Endodermal cell (in vitro differentiated cells): ENCODE data around the gene TMIGD1. TPM values are rescaled to one million over a fixed set of nuclear protein-coding genes. Genes with fewer than 3 reads are reported as not detected.

ENCODE experiments used
- DNase-seq: peaks from one replicate; pipeline ENCODE4 v3.0.0-alpha.2; 2017
- H3K27ac ChIP-seq: 2 replicates; pipeline ENCODE4 v1.5.1; 2013; ENCODE audit warnings: mild to moderate bottlenecking, low read depth, low read length, moderate library complexity
- H3K27me3 ChIP-seq: 2 replicates; pipeline ENCODE4 v1.6.1; 2013; ENCODE audit warnings: mild to moderate bottlenecking, low read length, moderate library complexity; ENCODE audit not compliant: insufficient read depth, control insufficient read depth, poor library complexity, severe bottlenecking
- H3K36me3 ChIP-seq: 2 replicates; pipeline ENCODE4 v1.7.0; 2013; ENCODE audit warnings: mild to moderate bottlenecking, low read length, moderate library complexity; ENCODE audit not compliant: control insufficient read depth, insufficient read depth
- H3K4me1 ChIP-seq: one replicate; pipeline ENCODE4 v1.7.0; 2013; ENCODE audit warnings: low read length; ENCODE audit not compliant: control insufficient read depth, insufficient read depth
- H3K4me3 ChIP-seq: 2 replicates; pipeline ENCODE4 v1.5.1; 2013; ENCODE audit warnings: mild to moderate bottlenecking, low read length, moderate library complexity
- H3K9ac ChIP-seq: 2 replicates; pipeline ENCODE4 v1.6.1; 2013; ENCODE audit warnings: mild to moderate bottlenecking, low read length, moderate library complexity; ENCODE audit not compliant: poor library complexity, severe bottlenecking; ENCODE audit errors: extremely low read depth
- H3K9me3 ChIP-seq: 2 replicates; pipeline ENCODE4 v1.6.1; 2013; ENCODE audit warnings: mild to moderate bottlenecking, low read length, moderate library complexity; ENCODE audit not compliant: control insufficient read depth
- H3K27ac Mint-ChIP-seq: 2 replicates; pipeline ENCODE4 v1.8.0; 2020; ENCODE audit warnings: mixed read lengths
- H3K27me3 Mint-ChIP-seq: 2 replicates; pipeline ENCODE4 v1.8.0; 2021; ENCODE audit warnings: mild to moderate bottlenecking, mixed read lengths; ENCODE audit not compliant: insufficient read depth
- H3K36me3 Mint-ChIP-seq: 2 replicates; pipeline ENCODE4 v1.8.0; 2020; ENCODE audit warnings: low read depth, mixed read lengths
- H3K4me1 Mint-ChIP-seq: 2 replicates; pipeline ENCODE4 v1.8.0; 2020; ENCODE audit warnings: mixed read lengths
- H3K4me3 Mint-ChIP-seq: 2 replicates; pipeline ENCODE4 v1.8.0; 2020; ENCODE audit warnings: mild to moderate bottlenecking, moderate library complexity, mixed read lengths
- H3K9me3 Mint-ChIP-seq: 2 replicates; pipeline ENCODE4 v1.8.0; 2020; ENCODE audit warnings: mild to moderate bottlenecking, mixed read lengths
- CTCF ChIP-seq: fragments of 200-600 bp; sonication (generic); conservative IDR thresholded peaks from 2 replicates; pipeline ENCODE4 v1.5.0; 2021; ENCODE audit warnings: antibody characterized with exemption, mild to moderate bottlenecking
- WGBS, 2 experiments: methylation state at CpG; one replicate each; pipeline versions ENCODE4 v1.1.5 to v1.1.7; 2013; ENCODE audit warnings: missing lambda C conversion rate in 2 of 2, mixed read lengths in 1 of 2; ENCODE audit not compliant: insufficient coverage in 1 of 2, insufficient read length in 1 of 2; 5-methylcytosine and 5-hydroxymethylcytosine counted together
- total RNA-seq, 2 donors: library from RNA; stranded (reverse); fragmentation: NEBNext Ultra II Directional in 1 of 2; extraction: Animal tissue kit (Norgen Biotek cat#: 25700) in 1 of 2; gene quantifications; 2 replicates in 1 of 2; 3 replicates in 1 of 2; pipeline ENCODE4 v1.2.1, GENCODE V29; 2021

Gene TMIGD1
- total RNA-seq, 2 donors from 2014 or later = not detected

DNA sequence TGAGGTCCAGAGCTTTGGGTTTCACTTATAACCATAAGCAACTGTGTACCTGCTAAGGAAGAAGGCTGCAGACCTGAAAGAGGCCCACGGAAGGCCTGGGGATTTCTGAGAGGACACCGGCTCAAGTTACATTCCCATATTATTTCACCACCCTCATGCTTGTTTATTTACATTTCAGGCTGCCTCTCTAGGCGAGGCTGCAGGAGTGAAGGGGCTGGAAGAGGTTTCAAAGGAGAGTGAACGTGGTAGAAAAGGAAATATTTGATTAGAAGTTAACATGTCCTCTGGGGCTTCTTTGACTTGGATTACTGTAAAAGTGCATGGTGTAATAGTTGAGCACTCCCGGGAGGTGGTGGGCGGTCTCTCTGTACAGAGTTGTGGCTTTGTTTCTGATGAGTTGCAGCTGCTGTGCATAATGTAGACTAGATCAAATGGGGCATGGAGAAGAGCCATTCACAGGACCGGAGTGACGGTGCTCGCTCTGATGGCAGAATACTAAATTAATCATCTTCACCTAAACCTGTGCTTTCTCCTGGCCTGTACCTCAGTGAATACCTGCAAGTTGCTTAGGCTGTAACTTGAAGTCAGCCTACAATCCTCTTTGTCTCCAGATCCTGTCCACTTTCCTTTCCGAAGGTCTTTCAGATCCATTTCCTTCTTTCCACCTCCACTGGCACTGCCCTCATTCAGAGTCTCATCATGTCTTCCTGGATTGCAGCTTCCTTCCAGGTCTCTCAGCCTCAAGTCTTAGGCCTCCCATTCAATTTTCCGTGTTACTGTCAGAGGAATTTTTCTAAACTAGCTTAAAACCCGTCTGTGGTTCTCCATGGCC, 43.0 kb upstream of the TMIGD1 start:
- TF ChIP-seq CTCF = no peak
- H3K4me1 ChIP-seq = peaks cover 8% of the 10 kb centered on the region
- H3K4me1 Mint-ChIP-seq = peaks cover 29% of the 10 kb centered on the region
- H3K27me3 ChIP-seq = peaks cover 7% of the 10 kb centered on the region
- H3K9me3 ChIP-seq = no peaks in the 10 kb centered on the region
- H3K9ac ChIP-seq = no peak overlapping the region
- no peak for DNase-seq
- H3K27me3 Mint-ChIP-seq = peaks cover 15% of the 10 kb centered on the region
- no peak overlapping the region for H3K4me3 Mint-ChIP-seq
- H3K36me3 Mint-ChIP-seq = no peaks in the 10 kb centered on the region
- H3K4me3 ChIP-seq = no peak overlapping the region
- H3K27ac ChIP-seq = no peak overlapping the region
- 75 to 82% methylated on average over 8 to 12 of the region's 12 CpGs for WGBS, 2 experiments
- H3K9me3 Mint-ChIP-seq = no peaks in the 10 kb centered on the region
- H3K36me3 ChIP-seq = no peaks in the 10 kb centered on the region
- no peak overlapping the region for H3K27ac Mint-ChIP-seq

- Mint-ChIP-seq H3K36me3 (no peaks in the 10 kb centered on the region), H3K27me3 (peaks cover 15% of the 10 kb centered on the region), H3K9me3 (no peaks in the 10 kb centered on the region), H3K4me3 (no peak overlapping the region), H3K4me1 (peaks cover 22% of the 10 kb centered on the region), H3K27ac (no peak overlapping the region)
- no peak overlapping the region for H3K4me3 ChIP-seq
- no peaks in the 10 kb centered on the region for H3K9me3 ChIP-seq
- H3K36me3 ChIP-seq = no peaks in the 10 kb centered on the region
- no peak overlapping the region for H3K9ac ChIP-seq
- 94% methylated on average over 1 of the region's 1 CpG; no CpG with 5 or more reads in 1 of the 2 experiments for WGBS, 2 experiments
- TF ChIP-seq CTCF = no peak
- no peak for DNase-seq
- H3K27me3 ChIP-seq = peaks cover 7% of the 10 kb centered on the region
- H3K27ac ChIP-seq = no peak overlapping the region
- H3K4me1 ChIP-seq = peaks cover 5% of the 10 kb centered on the region
Measured at GRCh38 chr17:30375661-30376060, 41.8 kb upstream of the TMIGD1 start.

GRCh38 chr17:30372755-30373154, 38.9 kb upstream of the TMIGD1 start:
- no peaks in the 10 kb centered on the region for H3K36me3 Mint-ChIP-seq
- peaks cover 26% of the 10 kb centered on the region for H3K4me1 Mint-ChIP-seq
- no peaks in the 10 kb centered on the region for H3K9me3 Mint-ChIP-seq
- Histone ChIP-seq H3K9ac (no peak overlapping the region), H3K36me3 (no peaks in the 10 kb centered on the region), H3K27ac (no peak overlapping the region), H3K9me3 (no peaks in the 10 kb centered on the region), H3K4me3 (no peak overlapping the region), H3K27me3 (peaks cover 3% of the 10 kb centered on the region), H3K4me1 (peaks cover 5% of the 10 kb centered on the region)
- no peak overlapping the region for H3K27ac Mint-ChIP-seq
- no peak for DNase-seq
- no peak overlapping the region for H3K4me3 Mint-ChIP-seq
- peaks cover 10% of the 10 kb centered on the region for H3K27me3 Mint-ChIP-seq
- peak; percentile 70 for TF ChIP-seq CTCF
- WGBS, 2 experiments = 64 to 81% methylated on average over 2 of the region's 2 CpGs
